Tibial nerve (tissue), 4 donors: Measurements from ENCODE around the gene CRHR1. TPM values are rescaled to one million over a fixed set of nuclear protein-coding genes. Genes with fewer than 3 reads are reported as not detected.

Source experiments
- DNase-seq, 2 donors: peaks; one replicate each; pipeline ENCODE4 v3.0.0-alpha.2; 2019; ENCODE audit warnings: low spot score in 2 of 2
- H3K27ac ChIP-seq, 4 donors: fragments of 200-600 bp; sonication (generic) in 3 of 4; one replicate each; pipeline ENCODE4 v1.5.1; 2017 to 2019; ENCODE audit warnings: mild to moderate bottlenecking in 1 of 4
- H3K27me3 ChIP-seq, 2 donors: fragments of 200-600 bp; sonication (generic) in 1 of 2; one replicate each; pipeline versions ENCODE4 v1.5.1 to v1.6.0; 2017 to 2019
- H3K36me3 ChIP-seq, 3 donors: fragments of 200-600 bp; sonication (generic); one replicate each; pipeline ENCODE4 v1.5.1; 2018 to 2019
- H3K4me1 ChIP-seq, 4 donors: fragments of 200-600 bp; sonication (generic) in 3 of 4; one replicate each; pipeline ENCODE4 v1.5.1; 2017 to 2019
- H3K4me3 ChIP-seq, 4 donors: fragments of 200-600 bp; sonication (generic) in 3 of 4; one replicate each; pipeline ENCODE4 v1.5.1; 2017 to 2019; ENCODE audit warnings: mild to moderate bottlenecking in 1 of 4, moderate library complexity in 1 of 4
- H3K9me3 ChIP-seq, 4 donors: fragments of 200-600 bp; sonication (generic) in 3 of 4; one replicate each; pipeline ENCODE4 v1.5.1; 2017 to 2019
- EP300 ChIP-seq, 2 donors: sonication (generic); formaldehyde crosslinking; IDR thresholded peaks; one replicate each; pipeline ENCODE4 v1.6.1; 2017; ENCODE audit warnings: antibody characterized with exemption in 2 of 2, mild to moderate bottlenecking in 1 of 2
- POLR2A ChIP-seq, 2 donors: fragments of 450-650 bp; IDR thresholded peaks; one replicate each; pipeline ENCODE4 v1.6.1; 2017; ENCODE audit warnings: antibody characterized with exemption in 2 of 2, mild to moderate bottlenecking in 2 of 2, moderate library complexity in 2 of 2
- WGBS, 2 donors: methylation state at CpG; one replicate each; pipeline ENCODE4 v1.1.5; 2018; 5-methylcytosine and 5-hydroxymethylcytosine counted together
- total RNA-seq, 4 donors: library from RNA; depleted of rRNA; stranded (reverse); fragments of >200 nt; gene quantifications; one replicate each; pipeline ENCODE4 v1.1.0, GENCODE V29; 2016
- TF ChIP-seq, protein P1 (sequence below), 5 experiments: fragments of 200-600 bp in 3 of 5; fragments of 450-650 bp in 2 of 5; sonication (generic) in 3 of 5; IDR thresholded peaks; one replicate each; pipeline ENCODE4 v1.5.1; 2016 to 2019; ENCODE audit warnings: antibody characterized with exemption in 5 of 5, mild to moderate bottlenecking in 3 of 5, moderate library complexity in 2 of 5

The CRHR1 gene
- not detected for total RNA-seq

- peaks cover 2 to 85% of the 10 kb centered on the region in 2 donors for H3K27me3 ChIP-seq
- no peak for DNase-seq
- 0 to 1% methylated on average over 12 to 17 of the region's 56 CpGs for WGBS, 2 donors
- H3K9me3 ChIP-seq, result no peaks in the 10 kb centered on the region
- no peaks in the 10 kb centered on the region for H3K36me3 ChIP-seq
- peaks cover 0 to 29% (median 21%) of the 10 kb centered on the region in 4 donors for H3K4me1 ChIP-seq
- peak within 1 kb of the TSS; percentile 29 to 52 (median 40) for H3K4me3 ChIP-seq
- no peak within 1 kb of the TSS for H3K27ac ChIP-seq
- TF ChIP-seq POLR2A (IDR thresholded peaks at IDR 0.05) (no peak), EP300 (IDR thresholded peaks at IDR 0.05) (no peak)
- TF ChIP-seq, protein P1, sequence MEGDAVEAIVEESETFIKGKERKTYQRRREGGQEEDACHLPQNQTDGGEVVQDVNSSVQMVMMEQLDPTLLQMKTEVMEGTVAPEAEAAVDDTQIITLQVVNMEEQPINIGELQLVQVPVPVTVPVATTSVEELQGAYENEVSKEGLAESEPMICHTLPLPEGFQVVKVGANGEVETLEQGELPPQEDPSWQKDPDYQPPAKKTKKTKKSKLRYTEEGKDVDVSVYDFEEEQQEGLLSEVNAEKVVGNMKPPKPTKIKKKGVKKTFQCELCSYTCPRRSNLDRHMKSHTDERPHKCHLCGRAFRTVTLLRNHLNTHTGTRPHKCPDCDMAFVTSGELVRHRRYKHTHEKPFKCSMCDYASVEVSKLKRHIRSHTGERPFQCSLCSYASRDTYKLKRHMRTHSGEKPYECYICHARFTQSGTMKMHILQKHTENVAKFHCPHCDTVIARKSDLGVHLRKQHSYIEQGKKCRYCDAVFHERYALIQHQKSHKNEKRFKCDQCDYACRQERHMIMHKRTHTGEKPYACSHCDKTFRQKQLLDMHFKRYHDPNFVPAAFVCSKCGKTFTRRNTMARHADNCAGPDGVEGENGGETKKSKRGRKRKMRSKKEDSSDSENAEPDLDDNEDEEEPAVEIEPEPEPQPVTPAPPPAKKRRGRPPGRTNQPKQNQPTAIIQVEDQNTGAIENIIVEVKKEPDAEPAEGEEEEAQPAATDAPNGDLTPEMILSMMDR (IDR thresholded peaks at IDR 0.05), result no peak
Observed at GRCh38 chr17:45784293-45784740, at the start of gene CRHR1. Gene CRHR1, plus strand, starts transcription at chr17:45784320. Its CDS starts 225 bp downstream, at chr17:45784545.

GRCh38 chr17:45734598-45734997, 49.5 kb upstream of the CRHR1 start:
- Histone ChIP-seq H3K9me3 (peaks cover 0 to 36% (median 3%) of the 10 kb centered on the region in 4 donors), H3K4me1 (no peaks in the 10 kb centered on the region), H3K27me3 (no peaks in the 10 kb centered on the region), H3K27ac (no peak overlapping the region), H3K4me3 (no peak overlapping the region), H3K36me3 (no peaks in the 10 kb centered on the region)
- 81 to 88% methylated on average over 3 of the region's 3 CpGs for WGBS, 2 donors
- TF ChIP-seq POLR2A (IDR thresholded peaks at IDR 0.05) (no peak), EP300 (IDR thresholded peaks at IDR 0.05) (no peak)
- TF ChIP-seq, protein P1 (IDR thresholded peaks at IDR 0.05), result no peak
- no peak for DNase-seq

DNA sequence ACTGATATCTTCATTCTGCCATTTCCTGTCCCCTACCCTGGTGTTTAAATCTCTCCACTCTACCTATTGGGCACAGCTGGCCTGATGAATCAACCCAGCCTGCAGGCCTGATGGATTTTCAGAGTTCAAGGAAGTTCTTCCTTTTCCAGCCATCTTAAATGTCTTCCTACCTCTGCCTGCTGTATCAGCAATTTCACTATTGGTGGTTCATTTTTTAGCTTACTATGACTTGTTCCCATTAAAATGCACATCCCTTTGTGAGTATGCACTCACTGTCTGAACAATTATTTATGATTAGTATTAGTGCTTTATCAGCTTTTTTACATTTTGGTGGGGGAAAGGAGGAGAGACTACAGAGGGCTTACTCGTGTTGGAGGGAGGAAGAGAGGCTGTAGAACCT, 48.6 kb upstream of the CRHR1 start:
- TF ChIP-seq, protein P1 (IDR thresholded peaks at IDR 0.05), result no peak
- no peak overlapping the region for H3K4me3 ChIP-seq
- peaks cover 0 to 28% (median 3%) of the 10 kb centered on the region in 4 donors for H3K9me3 ChIP-seq
- no peak overlapping the region for H3K27ac ChIP-seq
- no peaks in the 10 kb centered on the region for H3K4me1 ChIP-seq
- no peak for DNase-seq
- 0% methylated on average over 1 of the region's 1 CpG for WGBS, 2 donors
- no peaks in the 10 kb centered on the region for H3K27me3 ChIP-seq
- no peaks in the 10 kb centered on the region for H3K36me3 ChIP-seq

DNA sequence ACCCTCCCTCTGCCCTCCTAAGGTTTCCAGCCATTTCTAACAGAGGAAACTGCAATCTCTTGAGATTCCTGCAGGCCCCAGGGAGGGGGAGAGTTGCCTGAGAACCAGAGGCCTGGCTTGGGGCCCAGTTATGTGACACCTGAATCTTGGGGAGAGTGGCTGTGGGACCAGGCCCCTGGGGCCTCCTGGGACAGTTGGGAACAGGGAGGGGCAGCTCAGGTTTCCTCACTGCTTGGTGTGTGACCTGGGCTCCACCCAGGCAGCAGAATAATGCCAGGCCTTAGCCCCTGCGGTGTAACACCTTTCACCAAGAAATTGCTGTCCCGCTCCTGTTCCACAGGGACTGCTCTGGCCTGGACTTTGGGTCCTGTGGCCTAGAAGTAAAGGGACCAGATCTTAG, 44.3 kb upstream of the CRHR1 start:
- no peak for DNase-seq
- H3K27me3 ChIP-seq, result peaks cover 0 to 24% of the 10 kb centered on the region in 2 donors
- H3K4me3 ChIP-seq, result no peak overlapping the region
- no peak overlapping the region for H3K27ac ChIP-seq
- TF ChIP-seq, protein P1 (IDR thresholded peaks at IDR 0.05), result no peak
- no peak for TF ChIP-seq EP300 (IDR thresholded peaks at IDR 0.05)
- TF ChIP-seq POLR2A (IDR thresholded peaks at IDR 0.05), result no peak
- no peaks in the 10 kb centered on the region for H3K36me3 ChIP-seq
- H3K9me3 ChIP-seq, result peaks cover 0 to 7% (median 0%) of the 10 kb centered on the region in 4 donors
- no peaks in the 10 kb centered on the region for H3K4me1 ChIP-seq
- 70 to 79% methylated on average over 2 of the region's 2 CpGs for WGBS, 2 donors

DNA sequence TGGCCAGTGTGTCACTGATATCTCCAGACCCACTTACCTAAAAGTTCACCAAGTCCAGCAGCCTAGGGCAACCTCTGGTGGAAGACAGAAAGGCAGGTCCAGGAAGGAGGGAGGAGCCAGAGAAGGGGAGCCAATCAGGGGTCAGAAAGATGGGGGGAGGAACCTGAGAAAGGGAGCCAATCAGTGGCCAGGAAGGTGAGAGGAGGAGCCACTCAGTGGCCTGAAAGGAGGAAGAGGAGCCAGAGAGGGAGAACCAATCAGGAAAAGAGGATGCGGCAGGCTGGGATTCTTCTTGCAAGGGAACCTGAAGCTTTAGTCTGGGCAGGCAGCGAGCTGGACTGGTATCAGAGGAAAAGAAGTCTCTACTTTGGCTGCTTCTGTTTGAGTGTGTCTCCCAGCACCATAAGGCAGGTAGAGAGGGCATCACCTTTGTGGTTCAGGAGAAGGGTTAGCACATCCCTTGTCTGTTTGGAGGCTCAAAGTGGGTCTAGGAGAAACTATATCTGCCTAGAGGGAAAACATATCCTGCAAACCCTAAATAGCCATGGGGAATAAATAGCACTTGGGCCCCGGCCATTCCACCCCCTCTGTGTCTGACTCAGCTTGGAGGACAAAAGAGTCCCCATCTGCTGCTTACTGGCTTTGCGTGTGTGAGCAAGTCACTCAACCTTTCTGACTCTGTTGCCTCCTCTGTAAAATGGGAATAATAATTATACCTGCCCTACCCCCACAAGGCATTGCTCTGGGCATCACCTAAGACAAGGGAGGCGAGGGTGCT, 43.4 kb upstream of the CRHR1 start:
- Histone ChIP-seq H3K4me3 (no peak overlapping the region), H3K9me3 (peaks cover 0 to 7% (median 0%) of the 10 kb centered on the region in 4 donors), H3K36me3 (no peaks in the 10 kb centered on the region), H3K27ac (no peak overlapping the region), H3K27me3 (peaks cover 0 to 32% of the 10 kb centered on the region in 2 donors), H3K4me1 (no peaks in the 10 kb centered on the region)
- TF ChIP-seq EP300 (IDR thresholded peaks at IDR 0.05) (no peak), POLR2A (IDR thresholded peaks at IDR 0.05) (no peak)
- TF ChIP-seq, protein P1 (IDR thresholded peaks at IDR 0.05), result no peak
- no peak for DNase-seq
- 44 to 50% methylated on average over 5 of the region's 5 CpGs for WGBS, 2 donors
